ENCODE data around the gene C18orf63.

- no peak for TF ChIP-seq CTCF (IDR thresholded peaks at IDR 0.05; ENCODE audit: insufficient read depth, low read length)
- TF ChIP-seq GABPA (IDR thresholded peaks at IDR 0.05; ENCODE audit: low read depth), result no peak
- TF ChIP-seq SPI1 (IDR thresholded peaks at IDR 0.05; ENCODE audit: borderline replicate concordance, low read depth), result peak; percentile 96
- TF ChIP-seq POLR2AphosphoS5 (IDR thresholded peaks at IDR 0.05; ENCODE audit: low read depth), result no peak
- TF ChIP-seq REST (IDR thresholded peaks at IDR 0.05; ENCODE audit: insufficient replicate concordance, low read depth), result no peak
Measured at GRCh38 chr18:74378179-74378682, 62.6 kb downstream of the C18orf63 start.

All from HL-60 (cell line).